Psoas muscle (tissue), 8 donors: ENCODE results near the gene NTHL1. TPM values are rescaled to one million over a fixed set of nuclear protein-coding genes. Genes with fewer than 3 reads are reported as not detected.

Source experiments
- ATAC-seq, 4 donors: fragments of 200-7000 bp; cut with Tn5 transposase; one replicate each; pipeline ENCODE4 v1.9.1; 2020; ENCODE audit warnings: moderate library complexity in 3 of 4, mild to moderate bottlenecking in 2 of 4
- DNase-seq, 2 donors: peaks; one replicate each; pipeline ENCODE4 v3.0.0-alpha.2; 2020
- H3K27ac ChIP-seq: fragments of 200-600 bp; one replicate; pipeline ENCODE4 v1.8.0; 2022
- H3K27me3 ChIP-seq, 3 donors: fragments of 200-600 bp in 1 of 3; one replicate each; pipeline versions ENCODE4 v1.6.1 to v1.8.0; 2013 to 2022; ENCODE audit warnings: low read length in 2 of 3, mild to moderate bottlenecking in 2 of 3, moderate library complexity in 1 of 3; ENCODE audit not compliant: insufficient read depth in 3 of 3
- H3K36me3 ChIP-seq, 2 donors: fragments of 200-600 bp in 1 of 2; one replicate each; pipeline versions ENCODE4 v1.6.1 to v1.8.0; 2013 to 2022; ENCODE audit warnings: low read depth in 1 of 2, mild to moderate bottlenecking in 1 of 2, moderate library complexity in 1 of 2; ENCODE audit not compliant: insufficient read depth in 1 of 2
- H3K4me1 ChIP-seq: fragments of 200-600 bp; one replicate; pipeline ENCODE4 v1.8.0; 2022
- H3K4me3 ChIP-seq: fragments of 200-600 bp; one replicate; pipeline ENCODE4 v1.8.0; 2022; ENCODE audit warnings: mild to moderate bottlenecking
- H3K9me3 ChIP-seq: fragments of 200-600 bp; one replicate; pipeline ENCODE4 v1.8.0; 2022
- CTCF ChIP-seq: fragments of 200-600 bp; IDR thresholded peaks from one replicate; pipeline ENCODE4 v1.8.0; 2022; ENCODE audit warnings: antibody characterized with exemption
- WGBS, 3 donors: extraction: QIAGEN DNeasy Blood & Tissue Kit; methylation state at CpG; one replicate each; pipeline versions ENCODE4 v1.1.6 to v1.1.7; 2013; 5-methylcytosine and 5-hydroxymethylcytosine counted together
- intact Hi-C, 2 donors: fragments of 100-400 bp; cut with DNase I; formaldehyde crosslinking; loops; one replicate each; pipeline versions ENCODE4 v1.11.0 to v1.14.2; 2022
- polyA plus RNA-seq, 3 donors: library from polyadenylated mRNA; stranded (reverse); fragments of 200-250 nt; gene quantifications; one replicate each; pipeline ENCODE4 v1.2.3, GENCODE V29; 2013
- total RNA-seq, 4 donors: library from RNA; stranded (reverse); fragmentation: NEBNext Ultra II Directional in 2 of 4; extraction: Animal tissue kit (Norgen Biotek cat#: 25700) in 2 of 4; gene quantifications; one replicate each; pipeline versions ENCODE4 v1.2.1 to v1.2.4, GENCODE V29; 2021 to 2023
- donor health status: healthy with polysubstance abuse.
- donor health status: DM: no; HTN: no; CAD: no; lungs with moderate emphysema.
- donor health status: Bipolar disorder and iron deficiency.
- donor health status: healthy.
- donor health status: DM: yes; HTN: yes; CAD: no.
- donor health status: DM: no; HTN: no; CAD: no.
- donor health status: DM: no; HTN: no; CAD: no.
- donor health status: DM: yes; HTN: yes; CAD: no.

The NTHL1 gene
- total and polyA plus RNA-seq, 7 donors, result 3.1 to 17.7 (median 8.0) TPM

- H3K4me1 ChIP-seq, result peaks cover 54% of the 10 kb centered on the region
- no peaks in the 10 kb centered on the region for H3K27me3 ChIP-seq
- peak overlapping the region; percentile 81 for H3K27ac ChIP-seq
- H3K4me3 ChIP-seq, result peak overlapping the region; percentile 41
- 11 to 20% (median 13%) methylated on average over 35 to 36 of the region's 36 CpGs for WGBS, 3 donors
- no peaks in the 10 kb centered on the region for H3K9me3 ChIP-seq
- DNase-seq (peak; percentile 94 to 98), ATAC-seq (peak; percentile 93 to 96 (median 95))
- TF ChIP-seq CTCF, result peak; percentile 97
- H3K36me3 ChIP-seq, result peaks cover 5 to 58% of the 10 kb centered on the region in 2 donors
- intact Hi-C loops, result no loop called here
Observed at GRCh38 chr16:2003827-2004641, 43.6 kb downstream of the NTHL1 start.

- Histone ChIP-seq H3K4me3 (peak overlapping the region; percentile 41), H3K9me3 (no peaks in the 10 kb centered on the region), H3K36me3 (peaks cover 5 to 65% of the 10 kb centered on the region in 2 donors), H3K27ac (no peak overlapping the region), H3K4me1 (peaks cover 51% of the 10 kb centered on the region), H3K27me3 (no peaks in the 10 kb centered on the region)
- 58 to 65% (median 62%) methylated on average over 8 of the region's 8 CpGs for WGBS, 3 donors
- DNase-seq, result peak in 1 of 2 donors; percentile 56
- intact Hi-C loops, result no loop called here
- no peak for TF ChIP-seq CTCF
- no peak for ATAC-seq
Observed at GRCh38 chr16:2003231-2003826, 44.3 kb downstream of the NTHL1 start.

GRCh38 chr16:2002406-2003230 is 45.0 kb downstream of the NTHL1 start:
- Histone ChIP-seq H3K9me3 (no peaks in the 10 kb centered on the region), H3K27me3 (no peaks in the 10 kb centered on the region), H3K27ac (no peak overlapping the region), H3K4me3 (no peak overlapping the region), H3K36me3 (peaks cover 5 to 62% of the 10 kb centered on the region in 2 donors), H3K4me1 (peaks cover 51% of the 10 kb centered on the region)
- DNase-seq, result peak in 1 of 2 donors; percentile 54
- 77 to 82% (median 80%) methylated on average over 46 to 47 of the region's 47 CpGs for WGBS, 3 donors
- no peak for TF ChIP-seq CTCF
- no peak for ATAC-seq
- intact Hi-C loops, result no loop called here

GRCh38 chr16:2001456-2002355 is 45.9 kb downstream of the NTHL1 start:
- intact Hi-C loops, result no loop called here
- Histone ChIP-seq H3K4me3 (no peak overlapping the region), H3K36me3 (peaks cover 8 to 62% of the 10 kb centered on the region in 2 donors), H3K4me1 (peaks cover 49% of the 10 kb centered on the region), H3K9me3 (no peaks in the 10 kb centered on the region), H3K27ac (no peak overlapping the region), H3K27me3 (no peaks in the 10 kb centered on the region)
- WGBS, 3 donors, result 92 to 95% (median 93%) methylated on average over 51 to 53 of the region's 53 CpGs
- TF ChIP-seq CTCF, result no peak
- ATAC-seq (no peak), DNase-seq (peak in 1 of 2 donors; percentile 52)
